EH (cell line): ENCODE results near the gene TBC1D25.

Experiments used
- DNase-seq: peaks from one replicate; pipeline ENCODE4 v3.0.0-alpha.2; 2015; ENCODE audit warnings: low read depth

Gene TBC1D25

GRCh38 chrX:48539345-48540027, at the start of gene TBC1D25:
Gene TBC1D25, plus strand, starts transcription at chrX:48539714. Its CDS starts 84 bp downstream, at chrX:48539798.
- peak; percentile 97 for DNase-seq

GRCh38 chrX:48489892-48490291, 49.6 kb upstream of the TBC1D25 start:
- DNase-seq: no peak

GRCh38 chrX:48490661-48491060, 48.9 kb upstream of the TBC1D25 start:
- peak; percentile 38 for DNase-seq

- DNase-seq: no peak
Observed at GRCh38 chrX:48491809-48492208, 47.7 kb upstream of the TBC1D25 start.

GRCh38 chrX:48492293-48492910, 47.1 kb upstream of the TBC1D25 start:
- DNase-seq: peak; percentile 69

GRCh38 chrX:48493890-48494364, 45.6 kb upstream of the TBC1D25 start:
- DNase-seq: peak; percentile 29

- DNase-seq: peak; percentile 31
Observed at GRCh38 chrX:48496660-48497059, 42.9 kb upstream of the TBC1D25 start.

- DNase-seq: no peak
Observed at GRCh38 chrX:48497871-48498270, 41.6 kb upstream of the TBC1D25 start.

GRCh38 chrX:48498374-48498809, 41.1 kb upstream of the TBC1D25 start:
- peak; percentile 82 for DNase-seq

GRCh38 chrX:48504261-48504660, 35.3 kb upstream of the TBC1D25 start:
- no peak for DNase-seq

- no peak for DNase-seq
Observed at GRCh38 chrX:48505481-48505880, 34.0 kb upstream of the TBC1D25 start.

GRCh38 chrX:48507246-48507645, 32.3 kb upstream of the TBC1D25 start:
- DNase-seq: no peak

- peak; percentile 73 for DNase-seq
Observed at GRCh38 chrX:48508400-48509244, 30.9 kb upstream of the TBC1D25 start, which contains the start of gene PORCN. Gene PORCN, plus strand, starts transcription at chrX:48508992. Its CDS starts 829 bp downstream, at chrX:48509821.

- DNase-seq: no peak
Observed at GRCh38 chrX:48509245-48509590, 30.3 kb upstream of the TBC1D25 start.

- DNase-seq: no peak
Observed at GRCh38 chrX:48509619-48510018, 29.9 kb upstream of the TBC1D25 start.

GRCh38 chrX:48511560-48511959, 28.0 kb upstream of the TBC1D25 start:
- DNase-seq: peak; percentile 50

GRCh38 chrX:48512371-48512935, 27.1 kb upstream of the TBC1D25 start:
- no peak for DNase-seq

- DNase-seq: no peak
Observed at GRCh38 chrX:48513670-48514069, 25.8 kb upstream of the TBC1D25 start.

- no peak for DNase-seq
Observed at GRCh38 chrX:48514126-48514806, 25.2 kb upstream of the TBC1D25 start.

- DNase-seq: no peak
Observed at GRCh38 chrX:48514868-48515460, 24.6 kb upstream of the TBC1D25 start.

- DNase-seq: no peak
Observed at GRCh38 chrX:48515842-48516241, 23.7 kb upstream of the TBC1D25 start.
